T follicular helper cell (primary cell): Measurements from ENCODE around the gene PTK6.

Source experiments
- DNase-seq: peaks from one replicate; pipeline ENCODE4 v3.0.0-alpha.2; 2020; ENCODE audit warnings: low read depth

The PTK6 gene

DNA sequence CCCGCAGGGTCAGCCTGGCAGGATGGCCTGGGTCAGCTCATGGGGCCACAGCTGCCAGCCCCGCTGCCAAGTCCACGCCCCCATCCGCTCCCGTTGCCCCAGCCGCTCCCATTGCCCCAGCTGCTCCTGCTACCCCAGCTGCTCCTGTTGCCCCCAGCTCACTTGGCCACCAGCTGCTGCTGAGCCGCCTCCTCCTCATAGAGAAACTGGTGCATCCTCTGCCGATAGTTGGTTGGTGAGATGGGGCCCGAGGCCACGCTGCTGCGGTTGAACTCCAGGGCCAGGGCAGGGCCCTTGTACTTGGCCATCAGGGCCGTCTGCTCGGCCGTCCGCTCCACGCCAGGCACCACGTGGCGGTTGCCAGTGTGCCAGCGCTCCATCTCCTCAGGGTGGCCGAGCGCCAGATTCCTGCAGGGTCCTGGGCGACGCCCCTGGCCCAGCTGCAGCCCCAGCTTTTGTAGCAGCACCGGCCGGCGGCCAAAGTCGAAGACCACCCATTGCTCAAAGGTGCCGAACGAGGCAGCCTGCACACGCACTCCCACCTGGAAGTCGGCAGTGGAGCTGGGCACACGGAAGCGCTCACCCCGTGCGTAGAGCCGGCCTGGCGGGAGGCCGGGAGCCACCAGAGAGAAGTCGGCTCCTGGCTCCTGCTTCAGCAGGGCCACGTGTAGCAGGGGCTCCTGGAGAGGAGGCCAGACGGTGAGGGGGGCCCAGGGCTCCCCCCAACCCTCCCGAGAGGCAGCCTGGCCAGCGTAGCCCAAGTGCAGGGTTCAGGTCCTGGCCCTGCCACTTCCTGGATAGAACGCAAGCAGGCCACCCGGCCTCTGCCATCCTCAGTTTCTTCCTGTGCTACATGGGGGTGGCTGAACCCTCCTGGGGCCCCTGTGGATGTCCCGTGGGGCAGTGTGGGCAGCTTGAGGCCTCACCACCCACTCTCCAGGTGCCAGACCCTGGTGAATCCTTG, 32.1 kb upstream of the PTK6 start:
- DNase-seq = no peak

DNA sequence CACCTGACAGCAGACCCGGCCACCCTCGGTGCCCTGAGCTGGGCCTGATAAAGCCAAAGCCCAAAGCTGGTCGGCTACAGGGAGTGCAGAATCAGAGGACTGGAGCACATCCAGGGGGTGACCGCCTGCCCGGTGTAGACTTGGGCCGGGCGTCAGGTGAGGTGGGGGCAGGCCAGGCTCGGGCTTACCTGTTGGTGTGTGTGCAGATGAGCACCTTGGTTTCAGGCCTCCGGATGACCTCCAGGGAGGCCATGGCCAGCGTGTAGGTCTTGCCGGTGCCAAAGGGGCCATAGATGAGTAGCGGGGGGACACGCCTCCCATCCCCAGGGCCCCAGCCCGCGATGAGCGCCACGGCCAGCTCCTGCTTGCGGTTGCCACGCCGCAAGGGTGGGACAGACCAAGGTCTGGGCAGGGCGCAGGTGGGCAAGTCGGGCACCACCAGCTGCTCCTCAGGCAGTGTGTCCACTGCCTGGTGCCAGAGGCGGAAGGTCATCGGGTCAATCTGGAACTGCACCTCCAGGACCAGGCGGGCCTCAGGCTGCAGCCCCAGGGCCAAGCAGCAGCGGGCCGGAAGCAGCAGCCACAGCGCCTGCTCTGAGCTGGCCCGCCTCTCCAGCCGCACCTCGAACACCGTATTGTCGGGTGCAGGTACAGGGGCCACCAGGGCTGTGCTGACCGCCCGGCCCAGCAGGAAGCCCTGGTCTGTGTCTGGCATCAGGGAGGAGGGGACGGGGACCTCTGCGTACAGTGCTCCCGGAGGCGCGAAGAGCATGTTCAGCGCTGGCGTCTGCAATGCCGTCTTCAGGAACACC, 31.2 kb upstream of the PTK6 start:
- DNase-seq = no peak

DNA sequence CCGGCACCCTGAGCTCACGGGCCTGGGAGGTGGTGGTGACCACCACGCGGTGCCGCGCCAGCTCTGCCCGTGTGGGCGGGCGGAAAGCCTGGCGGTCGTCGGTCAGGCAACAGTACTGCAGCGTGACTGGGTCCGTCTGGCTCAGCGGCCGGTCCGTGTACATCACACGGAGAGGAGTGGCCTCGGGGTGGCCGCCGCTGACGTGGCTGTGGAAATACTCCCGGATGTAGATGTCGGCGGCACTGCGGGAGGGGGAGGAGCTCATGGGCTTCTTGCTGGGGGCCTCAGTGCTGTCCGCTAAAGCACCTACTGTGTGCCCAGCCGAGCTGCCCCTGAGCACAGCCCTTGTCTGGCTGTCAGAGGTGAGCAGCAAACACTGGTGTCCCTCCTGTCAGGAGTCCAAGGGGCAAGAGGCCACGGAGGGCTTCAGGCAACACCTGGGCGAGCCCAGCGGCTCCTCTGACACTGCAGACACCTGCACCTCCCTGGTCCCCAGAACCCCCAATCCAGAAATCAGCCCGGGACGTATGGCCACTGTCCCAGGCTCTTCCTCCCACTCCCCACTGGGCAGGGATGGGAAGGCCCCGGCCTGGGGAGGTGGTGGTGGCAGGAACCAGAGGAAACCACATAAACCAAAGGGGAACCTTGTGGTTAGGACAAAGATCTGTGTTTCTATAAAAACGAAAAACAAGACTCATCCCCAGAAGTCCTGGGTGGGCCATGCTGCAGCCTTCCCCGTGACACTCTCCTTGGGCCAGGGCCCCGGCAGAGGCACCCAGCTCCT, 30.4 kb upstream of the PTK6 start:
- no peak for DNase-seq

DNA sequence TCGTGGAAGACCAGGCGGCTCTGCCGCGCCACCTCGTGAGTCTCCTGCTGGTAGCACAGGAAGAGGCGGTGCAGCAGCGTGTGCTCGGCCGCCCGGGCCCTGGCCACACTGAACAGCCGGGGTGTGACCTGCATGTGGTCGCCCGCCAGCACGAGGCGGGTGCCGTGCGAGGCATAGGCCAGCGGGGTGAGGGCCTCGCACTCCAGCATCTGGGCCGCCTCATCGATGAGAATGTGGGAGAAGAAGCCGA, 29.9 kb upstream of the PTK6 start:
- DNase-seq = no peak

DNA sequence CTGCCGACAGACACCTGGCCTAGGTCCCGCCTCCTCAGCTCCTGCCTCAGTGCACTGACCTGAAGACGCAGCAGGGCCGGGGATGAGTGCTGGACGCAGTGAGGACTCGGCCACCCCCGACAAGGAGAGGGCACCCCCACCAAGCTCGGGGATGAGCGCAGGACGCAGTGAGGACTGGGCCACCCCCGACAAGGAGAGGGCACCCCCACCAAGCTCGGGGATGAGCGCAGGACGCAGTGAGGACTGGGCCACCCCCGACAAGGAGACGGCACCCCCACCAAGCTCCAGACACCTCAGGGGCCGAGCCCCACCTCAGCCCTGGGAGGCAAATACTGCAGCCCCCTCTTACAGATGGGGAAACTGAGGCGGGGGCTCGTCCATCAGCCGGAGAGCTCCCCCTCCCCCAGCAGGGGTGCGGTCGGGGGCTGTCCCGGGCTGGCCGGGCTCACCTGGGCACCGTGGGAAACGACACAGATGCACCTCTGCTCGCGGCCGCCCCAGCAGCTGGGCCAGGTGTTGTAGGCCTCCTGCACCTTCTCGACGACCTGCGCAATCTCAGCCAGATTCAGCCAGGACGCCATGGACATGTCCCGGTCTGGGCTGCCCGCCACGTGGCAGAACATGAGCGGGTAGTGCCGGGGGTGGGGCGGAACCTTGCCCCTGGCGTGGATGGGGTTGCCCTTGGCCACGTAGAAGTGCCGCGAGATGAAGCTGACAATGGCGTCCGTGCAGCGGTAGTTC, 29.4 kb upstream of the PTK6 start:
- no peak for DNase-seq

DNA sequence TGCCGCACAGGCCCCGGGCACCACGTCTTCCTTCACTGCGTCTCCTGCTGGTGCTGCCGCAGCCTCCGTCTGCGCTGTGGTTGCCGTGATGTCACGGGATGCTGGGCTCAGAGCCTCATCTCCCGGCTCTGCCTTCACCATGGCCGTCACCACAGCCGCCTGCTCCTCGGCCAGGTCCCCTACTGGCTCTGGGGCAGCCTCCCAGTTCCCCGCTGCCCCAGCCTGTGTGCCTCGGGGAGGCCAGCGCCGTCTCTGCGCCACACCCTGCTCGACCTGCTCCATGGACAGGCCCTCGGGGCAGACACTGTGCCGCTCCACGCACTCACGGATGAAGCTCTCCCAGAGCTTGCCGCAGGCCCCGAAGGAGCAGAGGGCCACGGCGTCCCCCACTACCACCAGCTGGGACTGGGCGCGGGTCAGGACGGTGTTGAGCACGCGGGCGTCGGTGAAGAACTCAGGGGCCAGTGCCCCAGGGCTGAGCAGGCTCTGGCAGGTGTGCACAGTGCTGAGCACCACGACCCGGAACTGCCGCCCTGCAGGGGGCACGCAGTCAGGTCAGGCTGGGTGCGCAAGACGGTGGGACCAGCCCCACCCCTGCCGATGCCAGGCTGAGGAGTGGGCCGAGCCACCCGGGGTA, 28.6 kb upstream of the PTK6 start:
- DNase-seq = no peak

DNA sequence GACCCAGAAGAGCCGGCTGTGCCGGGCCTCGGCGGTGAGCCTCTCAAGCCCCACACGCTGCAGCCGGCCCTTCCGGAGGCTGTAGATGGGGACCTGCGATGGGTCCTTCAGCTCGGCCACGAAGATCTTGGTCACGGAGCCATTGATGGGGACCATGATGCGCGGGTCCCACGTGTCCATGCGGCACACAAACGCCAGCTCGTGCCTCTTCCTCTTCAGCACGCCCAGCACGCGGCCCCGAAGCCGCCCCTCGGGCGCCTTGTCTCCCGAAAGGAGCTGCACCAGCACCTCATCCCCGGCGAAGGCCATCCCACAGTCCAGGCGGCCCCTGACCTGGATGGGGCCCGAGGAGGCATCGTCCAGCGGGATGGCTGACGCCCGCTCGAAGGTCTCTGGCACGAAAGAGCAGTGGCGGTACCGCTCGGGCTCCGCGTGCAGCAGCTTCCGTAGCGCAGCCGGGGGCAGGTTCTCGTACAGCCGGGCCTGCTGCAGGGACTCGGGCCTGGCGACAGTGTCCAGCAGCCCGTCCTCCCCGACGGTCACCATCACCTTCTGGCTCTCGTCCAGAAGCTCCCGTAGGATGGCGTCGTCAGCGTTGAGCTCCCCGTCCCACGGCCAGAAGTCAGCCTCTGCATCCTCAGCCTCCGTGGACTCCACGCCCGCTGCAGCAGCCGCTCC, 28.0 kb upstream of the PTK6 start:
- no peak for DNase-seq

DNA sequence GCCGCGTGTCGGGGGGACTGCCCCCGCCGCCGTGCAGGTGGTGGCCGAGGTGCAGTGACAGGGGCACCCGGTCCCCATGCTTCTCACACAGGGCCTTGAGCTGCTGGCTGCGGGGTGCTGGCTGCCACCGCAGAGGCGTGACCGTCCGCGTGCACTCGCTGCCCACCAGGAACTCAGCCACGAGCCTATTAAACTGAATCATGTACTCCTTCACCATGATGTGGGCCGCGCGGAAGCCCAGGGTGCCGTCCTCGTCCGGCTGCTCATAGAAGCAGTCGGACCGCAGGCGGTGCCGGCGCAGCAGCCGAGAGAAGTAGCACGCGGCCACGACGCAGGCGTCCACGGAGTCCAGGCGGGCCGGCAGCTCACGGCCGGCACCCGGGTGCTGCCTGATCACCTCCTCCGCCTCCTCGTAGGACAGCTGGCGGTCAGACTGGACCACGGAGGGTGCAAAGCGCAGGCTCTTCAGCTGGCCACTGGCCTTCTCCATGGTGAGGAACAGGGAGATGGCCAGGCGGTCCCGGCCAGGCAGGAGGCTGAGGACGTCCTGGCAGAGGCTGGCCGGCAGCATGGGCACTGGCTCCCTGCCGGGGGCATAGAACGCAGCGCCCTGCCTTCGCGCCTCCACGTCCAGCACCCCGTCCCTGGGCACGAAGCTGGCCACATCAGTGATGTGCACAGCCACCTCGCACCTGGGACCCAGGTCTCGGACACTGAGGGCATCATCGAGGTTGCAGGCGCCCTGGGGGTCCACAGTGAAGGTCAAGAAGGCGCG, 27.0 kb upstream of the PTK6 start:
- no peak for DNase-seq

DNA sequence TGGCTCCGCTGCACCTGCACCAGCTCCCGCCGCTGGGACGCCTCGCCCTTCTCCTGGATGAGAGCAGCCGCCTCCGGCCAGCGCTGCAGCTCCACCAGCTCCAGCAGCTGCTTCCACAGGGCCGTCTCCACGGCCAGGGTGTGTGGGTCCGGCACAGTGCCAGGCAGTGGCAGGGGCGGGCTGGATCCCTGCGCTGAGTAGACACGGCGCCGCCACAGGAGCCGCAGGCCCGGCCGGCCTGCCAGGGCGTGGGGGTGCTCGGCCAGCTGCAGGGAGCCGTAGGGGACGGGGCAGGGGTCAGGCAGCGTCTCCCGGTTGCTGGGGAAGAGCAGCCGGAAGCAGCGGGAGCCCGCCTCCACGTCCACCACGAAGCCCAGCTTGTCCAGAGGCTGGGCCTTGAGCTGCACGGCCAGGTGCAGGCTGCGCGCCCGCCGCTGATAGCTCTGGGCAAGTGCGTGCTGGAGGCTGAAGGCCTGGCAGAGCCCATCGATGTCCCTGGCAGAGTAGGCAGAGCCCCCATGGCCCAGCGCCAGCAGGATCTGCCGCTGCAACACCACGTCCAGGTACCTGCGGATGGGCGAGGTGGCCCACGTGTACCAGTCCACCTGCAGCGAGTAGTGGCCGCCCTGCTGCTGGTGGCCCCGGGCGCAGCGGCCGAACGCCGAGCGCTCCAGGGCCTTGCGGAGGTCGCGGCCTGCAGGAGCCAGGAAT, 26.2 kb upstream of the PTK6 start:
- no peak for DNase-seq

DNA sequence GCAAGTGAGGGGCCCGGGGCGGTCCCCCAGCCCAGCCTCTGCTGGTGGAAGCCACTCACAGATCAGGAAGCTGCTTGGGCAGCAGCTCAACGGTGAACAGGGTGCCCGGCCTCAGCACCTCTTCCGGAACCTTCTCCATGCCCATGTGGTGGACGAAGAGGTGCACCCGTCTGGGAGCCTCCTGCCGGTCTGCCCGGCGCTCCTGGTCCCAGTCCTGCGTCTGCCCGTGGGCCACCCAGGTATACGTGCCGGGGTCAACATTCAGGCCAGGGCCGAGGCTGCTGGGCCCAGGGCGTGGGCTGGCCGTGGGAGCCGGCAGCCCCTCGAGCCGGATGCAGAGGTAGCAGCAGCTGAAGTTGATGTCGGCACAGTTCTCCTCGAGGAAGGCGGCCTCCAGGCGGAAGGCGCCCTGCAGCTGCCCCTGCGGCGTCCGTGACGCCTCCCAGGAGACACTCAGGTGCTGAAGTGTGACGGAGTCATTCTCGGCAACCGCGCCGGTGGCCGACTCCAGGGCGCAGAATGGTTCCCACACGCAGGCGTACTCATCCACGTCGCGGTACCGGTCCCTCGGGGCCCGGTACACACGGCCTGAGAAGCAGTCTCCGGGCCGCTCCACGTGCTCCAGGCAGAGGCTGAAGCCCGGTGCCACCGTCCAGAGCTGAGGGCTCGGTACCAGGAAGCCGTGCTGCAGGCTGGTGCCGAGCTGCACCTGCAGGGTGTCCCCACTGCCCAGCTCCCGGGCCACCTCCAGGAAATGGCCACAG, 25.5 kb upstream of the PTK6 start:
- DNase-seq = no peak

DNA sequence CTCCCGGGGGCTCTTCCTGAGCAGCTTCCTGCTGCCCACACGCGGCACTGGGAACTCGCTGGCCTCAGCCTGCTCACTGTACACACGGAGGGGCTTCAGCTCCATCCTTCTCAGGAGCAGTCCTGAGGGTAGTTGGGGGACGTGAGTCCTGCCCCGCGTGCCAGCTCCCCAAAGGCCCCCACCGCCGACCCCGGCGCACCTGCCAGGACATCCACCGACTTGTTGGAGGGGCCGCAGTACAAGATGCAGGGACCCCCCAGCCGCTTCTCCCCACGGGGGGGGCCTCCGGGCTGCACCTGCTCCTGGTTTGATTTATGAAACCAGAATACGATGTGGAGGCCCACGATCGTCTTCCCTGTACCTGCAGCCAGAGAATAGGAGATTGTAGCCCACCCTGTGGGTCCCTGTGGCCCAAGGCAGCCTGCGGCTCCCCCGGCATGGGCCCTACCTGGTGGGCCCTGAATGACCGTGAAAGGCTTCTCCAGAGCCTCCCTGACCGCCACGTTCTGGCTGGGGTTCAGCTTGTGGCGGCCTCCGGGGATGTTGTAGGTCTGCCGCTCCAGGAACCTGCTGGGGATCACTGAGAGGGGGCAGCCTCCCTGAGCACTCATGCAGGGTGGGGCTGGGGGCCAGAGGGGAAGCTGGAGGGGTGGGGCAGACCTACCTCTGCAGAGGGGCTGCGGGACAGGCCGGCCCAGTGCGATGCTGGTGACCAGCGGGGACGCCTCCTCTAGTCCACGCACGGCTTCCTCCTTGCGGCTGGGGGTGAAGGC, 24.6 kb upstream of the PTK6 start:
- DNase-seq = no peak

DNA sequence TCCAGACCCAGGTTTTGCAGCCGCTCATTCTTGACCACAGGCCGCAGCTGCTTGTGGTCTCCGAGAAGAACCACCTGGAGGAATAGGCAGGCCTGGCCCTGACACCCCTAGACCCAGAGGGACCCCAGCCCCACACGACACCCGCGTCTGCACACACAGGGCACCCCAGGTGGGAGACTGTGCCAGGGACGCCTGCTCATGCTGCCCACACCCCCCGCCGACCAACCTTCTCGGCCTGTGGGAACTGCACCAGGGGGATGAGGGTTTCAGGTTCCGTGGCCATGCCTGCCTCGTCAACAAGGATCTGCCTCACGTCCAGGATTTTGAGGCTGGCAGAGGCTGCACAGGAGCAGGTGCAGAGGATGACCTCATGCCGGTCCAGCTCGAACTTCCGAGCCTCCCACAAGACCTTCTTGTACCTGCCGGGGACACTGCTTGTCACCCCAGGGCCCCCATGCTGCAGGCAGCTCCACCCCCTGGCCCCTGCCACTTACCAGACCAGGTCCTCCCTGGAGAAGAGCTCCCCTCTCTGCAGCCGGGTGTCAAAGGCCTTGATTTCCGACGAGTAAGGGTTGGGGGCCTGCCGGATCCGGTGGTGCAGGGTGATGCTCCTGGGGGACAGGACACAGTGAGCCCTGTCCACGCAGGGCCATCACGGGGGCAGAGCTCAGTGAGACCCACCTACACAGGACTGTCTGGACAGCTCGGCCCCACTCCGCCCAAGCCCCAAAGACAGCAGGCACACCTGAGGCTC, 23.9 kb upstream of the PTK6 start:
- no peak for DNase-seq

DNA sequence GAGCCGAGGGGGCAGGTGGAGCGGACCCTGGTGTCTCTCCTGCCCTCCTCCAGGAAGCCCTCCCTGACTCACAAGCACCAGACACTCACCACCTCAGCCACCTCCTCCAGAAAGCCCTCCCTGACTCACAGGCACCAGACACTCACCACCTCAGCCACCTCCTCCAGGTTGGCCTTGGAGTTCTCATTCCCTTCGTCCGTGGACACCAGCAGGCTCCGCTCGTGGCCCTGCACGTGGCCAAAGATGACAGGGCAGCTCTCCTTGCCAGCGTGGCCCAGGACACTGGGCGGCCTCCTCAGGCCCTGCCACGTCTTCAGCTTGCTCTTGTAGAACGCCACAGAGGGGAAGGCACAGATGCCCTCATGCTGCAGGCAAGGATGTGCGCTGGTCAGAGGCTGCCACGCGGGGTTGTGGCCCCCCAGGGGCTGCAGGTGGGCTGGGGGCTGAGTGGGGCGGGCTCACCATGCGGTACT, 23.2 kb upstream of the PTK6 start:
- no peak for DNase-seq

DNA sequence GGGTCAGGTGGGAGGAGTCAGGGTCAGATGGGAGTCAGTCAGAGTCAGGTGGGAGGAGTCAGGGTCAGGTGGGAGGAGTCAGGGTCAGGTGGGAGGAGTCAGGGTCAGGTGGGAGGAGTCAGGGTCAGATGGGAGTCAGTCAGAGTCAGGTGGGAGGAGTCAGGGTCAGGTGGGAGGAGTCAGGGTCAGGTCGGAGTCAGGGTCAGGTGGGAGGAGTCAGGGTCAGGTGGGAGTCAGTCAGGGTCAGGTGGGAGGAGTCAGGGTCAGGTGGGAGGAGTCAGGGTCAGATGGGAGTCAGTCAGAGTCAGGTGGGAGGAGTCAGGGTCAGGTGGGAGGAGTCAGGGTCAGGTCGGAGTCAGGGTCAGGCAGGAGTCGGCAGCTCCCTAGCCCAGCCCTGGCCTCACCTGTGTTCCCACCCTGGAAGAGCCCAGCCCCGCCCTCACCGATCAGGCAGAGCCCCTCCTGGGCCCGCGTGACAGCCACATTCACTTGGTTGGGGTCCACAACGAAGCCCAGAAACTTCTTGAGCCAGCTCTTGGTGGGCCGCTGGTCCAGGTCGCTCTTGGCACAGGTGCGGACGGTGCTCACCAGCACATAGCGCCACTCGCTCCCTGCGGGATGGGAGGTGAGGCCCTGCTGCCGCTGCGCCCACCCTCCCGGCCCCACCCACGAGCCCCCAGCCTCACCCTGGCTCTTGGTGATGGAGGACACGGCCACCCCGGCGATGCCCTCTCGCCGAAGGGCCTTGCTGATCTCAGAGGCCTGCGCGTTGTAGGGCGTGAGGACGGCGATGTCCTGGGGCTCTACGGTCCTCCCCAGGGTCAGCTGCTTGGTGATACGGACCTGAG, 22.5 kb upstream of the PTK6 start:
- DNase-seq = peak; percentile 33

DNA sequence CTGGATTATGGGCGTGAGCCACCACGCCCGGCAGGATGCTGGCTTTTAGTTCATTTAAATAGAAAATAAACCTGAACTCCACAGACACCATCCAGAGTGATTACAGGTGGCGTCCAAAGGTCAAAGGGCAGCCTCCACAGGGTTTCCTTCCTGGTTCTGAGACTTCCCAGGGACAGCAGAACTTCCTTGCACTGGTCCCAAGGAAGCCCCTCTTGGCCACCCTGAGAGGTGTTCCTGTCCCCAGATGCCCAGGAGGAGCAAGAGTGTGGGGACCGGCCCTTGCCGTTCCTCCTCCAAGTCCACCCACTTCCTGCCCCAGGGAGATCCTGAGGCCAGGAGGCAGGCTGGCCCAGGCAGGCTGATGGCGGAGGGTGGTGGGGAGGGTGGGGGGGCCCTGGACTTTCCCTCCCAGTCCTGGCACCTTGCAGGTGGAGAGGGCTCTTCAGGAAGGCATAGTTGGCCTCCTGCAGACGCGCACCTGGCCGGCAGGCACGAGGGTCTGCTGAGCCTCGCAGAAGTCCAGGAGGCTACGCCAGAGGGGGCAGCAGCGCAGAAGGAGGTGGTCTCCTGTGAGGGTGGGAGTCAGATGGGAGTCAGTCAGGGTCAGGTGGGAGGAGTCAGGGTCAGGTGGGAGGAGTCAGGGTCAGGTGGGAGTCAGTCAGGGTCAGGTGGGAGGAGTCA, 21.8 kb upstream of the PTK6 start:
- no peak for DNase-seq
